ENCODE data around the gene UGGT2.
"Not testable (repeated sequence)": the region's sequence is repeated elsewhere in the genome, so short reads cannot be mapped to it uniquely, and the experiment has no call there.

UGGT2 gene

GRCh38 chr13:95834134-95834765 is 219.0 kb downstream of the UGGT2 start:
- H3K4me1 Mint-ChIP-seq, result no peaks in the 10 kb centered on the region
- no peak overlapping the region for H3K4me3 Mint-ChIP-seq
- H3K27me3 Mint-ChIP-seq, result peaks cover 17% of the 10 kb centered on the region
- no peak overlapping the region for H3K27ac Mint-ChIP-seq
- H3K36me3 Mint-ChIP-seq, result no peaks in the 10 kb centered on the region
- no peaks in the 10 kb centered on the region for H3K9me3 Mint-ChIP-seq

- H3K4me3 Mint-ChIP-seq, result no peak overlapping the region
- H3K9me3 Mint-ChIP-seq, result no peaks in the 10 kb centered on the region
- H3K27me3 Mint-ChIP-seq, result peaks cover 16% of the 10 kb centered on the region
Observed at GRCh38 chr13:95833719-95834118, 219.5 kb downstream of the UGGT2 start.

DNA sequence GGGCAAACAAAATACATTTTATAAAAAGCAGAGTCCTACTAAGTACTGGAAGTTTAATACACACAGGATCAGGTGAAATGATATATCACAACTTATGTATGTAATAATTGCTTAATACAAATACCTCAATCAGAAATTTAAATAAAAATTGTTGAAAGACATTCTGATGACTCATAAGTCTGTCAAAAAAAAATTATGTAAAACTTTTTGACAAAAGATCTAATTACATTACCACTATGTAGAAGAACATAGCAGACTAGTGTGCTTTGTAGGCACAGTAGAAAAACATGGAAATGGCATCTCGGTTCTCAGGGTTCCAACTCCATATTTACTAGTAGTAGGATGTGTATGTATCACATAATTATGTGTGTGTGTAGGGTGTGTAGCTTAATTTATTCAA is 220.1 kb downstream of the UGGT2 start:
- H3K4me3 Mint-ChIP-seq, result no peak overlapping the region
- no peak overlapping the region for H3K27ac Mint-ChIP-seq
- H3K4me1 Mint-ChIP-seq, result no peaks in the 10 kb centered on the region
- no peaks in the 10 kb centered on the region for H3K36me3 Mint-ChIP-seq
- H3K27me3 Mint-ChIP-seq, result peaks cover 17% of the 10 kb centered on the region
- H3K9me3 Mint-ChIP-seq, result no peaks in the 10 kb centered on the region

More at GRCh38 chr13:95833719-95834118, 219.5 kb downstream of the UGGT2 start:
- Mint-ChIP-seq H3K36me3 (no peaks in the 10 kb centered on the region), H3K4me1 (no peaks in the 10 kb centered on the region), H3K27ac (no peak overlapping the region)

- no peak overlapping the region for H3K4me3 Mint-ChIP-seq
Observed at GRCh38 chr13:95822303-95822702, 230.9 kb downstream of the UGGT2 start.

GRCh38 chr13:95814495-95814894 is 238.7 kb downstream of the UGGT2 start:
- Mint-ChIP-seq H3K27me3 (peaks cover 11% of the 10 kb centered on the region), H3K36me3 (peaks cover 2% of the 10 kb centered on the region), H3K9me3 (peaks cover 11% of the 10 kb centered on the region), H3K4me3 (no peak overlapping the region), H3K4me1 (no peaks in the 10 kb centered on the region), H3K27ac (no peak overlapping the region)

More at GRCh38 chr13:95822303-95822702, 230.9 kb downstream of the UGGT2 start:
- peaks cover 17% of the 10 kb centered on the region for H3K27me3 Mint-ChIP-seq
- H3K36me3 Mint-ChIP-seq, result no peaks in the 10 kb centered on the region
- no peaks in the 10 kb centered on the region for H3K9me3 Mint-ChIP-seq
- no peaks in the 10 kb centered on the region for H3K4me1 Mint-ChIP-seq
- H3K27ac Mint-ChIP-seq, result no peak overlapping the region

GRCh38 chr13:95813139-95813538 is 240.1 kb downstream of the UGGT2 start:
- Mint-ChIP-seq H3K4me1 (no peaks in the 10 kb centered on the region), H3K27ac (no peak overlapping the region), H3K36me3 (peaks cover 2% of the 10 kb centered on the region), H3K4me3 (no peak overlapping the region), H3K27me3 (peaks cover 19% of the 10 kb centered on the region), H3K9me3 (peaks cover 11% of the 10 kb centered on the region)

GRCh38 chr13:95809429-95809828 is 243.8 kb downstream of the UGGT2 start:
- Mint-ChIP-seq H3K36me3 (peaks cover 2% of the 10 kb centered on the region), H3K27me3 (peaks cover 23% of the 10 kb centered on the region), H3K9me3 (peaks cover 20% of the 10 kb centered on the region), H3K4me3 (no peak overlapping the region), H3K4me1 (no peaks in the 10 kb centered on the region), H3K27ac (no peak overlapping the region)

GRCh38 chr13:95805921-95806320 is 247.3 kb downstream of the UGGT2 start:
- no peaks in the 10 kb centered on the region for H3K36me3 Mint-ChIP-seq
- peaks cover 23% of the 10 kb centered on the region for H3K27me3 Mint-ChIP-seq
- peaks cover 13% of the 10 kb centered on the region for H3K9me3 Mint-ChIP-seq
- H3K27ac Mint-ChIP-seq, result no peak overlapping the region
- H3K4me3 Mint-ChIP-seq, result no peak overlapping the region
- H3K4me1 Mint-ChIP-seq, result no peaks in the 10 kb centered on the region

DNA sequence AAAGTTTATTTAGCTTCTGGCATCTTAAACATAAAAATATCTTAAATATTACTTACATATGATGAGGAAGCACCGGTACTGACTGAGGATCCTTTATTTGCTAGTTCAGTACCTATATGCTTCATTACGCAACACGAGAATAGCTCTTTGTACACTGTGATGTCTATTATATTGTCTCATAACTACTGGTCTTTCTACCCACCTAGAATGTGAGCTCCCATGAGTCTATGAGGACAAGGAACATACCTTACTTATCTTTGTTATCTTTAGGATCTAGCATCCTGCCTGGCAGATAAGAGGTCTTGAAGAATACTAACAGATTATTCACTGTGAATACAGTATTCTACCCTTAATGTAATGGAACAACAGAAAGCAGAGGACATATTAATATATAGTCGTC is 251.4 kb downstream of the UGGT2 start:
- H3K27ac Mint-ChIP-seq, result no peak overlapping the region
- no peaks in the 10 kb centered on the region for H3K36me3 Mint-ChIP-seq
- H3K4me3 Mint-ChIP-seq, result no peak overlapping the region
- H3K9me3 Mint-ChIP-seq, result peaks cover 13% of the 10 kb centered on the region
- peaks cover 13% of the 10 kb centered on the region for H3K27me3 Mint-ChIP-seq
- H3K4me1 Mint-ChIP-seq, result no peaks in the 10 kb centered on the region

DNA sequence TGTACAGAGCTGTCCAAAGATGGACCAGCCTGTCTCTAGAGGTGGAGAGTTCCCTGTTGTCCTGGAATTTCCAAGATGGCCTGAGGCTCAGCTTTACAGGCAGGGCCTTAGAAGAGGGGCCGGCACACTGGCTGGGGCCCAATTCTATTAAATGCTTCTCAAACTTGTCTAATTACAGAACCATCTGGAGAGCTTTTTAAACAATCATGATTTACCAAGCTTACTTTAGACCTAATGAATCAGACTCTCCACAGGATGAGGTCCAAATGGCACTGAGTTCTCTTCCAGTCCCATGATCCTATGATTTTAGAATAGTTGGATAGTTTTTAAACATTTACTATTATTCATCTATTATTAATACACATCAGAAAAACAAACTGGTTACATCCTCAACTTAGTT is 252.8 kb downstream of the UGGT2 start:
- Mint-ChIP-seq H3K9me3 (peaks cover 4% of the 10 kb centered on the region), H3K4me1 (no peaks in the 10 kb centered on the region), H3K27me3 (peaks cover 11% of the 10 kb centered on the region)

DNA sequence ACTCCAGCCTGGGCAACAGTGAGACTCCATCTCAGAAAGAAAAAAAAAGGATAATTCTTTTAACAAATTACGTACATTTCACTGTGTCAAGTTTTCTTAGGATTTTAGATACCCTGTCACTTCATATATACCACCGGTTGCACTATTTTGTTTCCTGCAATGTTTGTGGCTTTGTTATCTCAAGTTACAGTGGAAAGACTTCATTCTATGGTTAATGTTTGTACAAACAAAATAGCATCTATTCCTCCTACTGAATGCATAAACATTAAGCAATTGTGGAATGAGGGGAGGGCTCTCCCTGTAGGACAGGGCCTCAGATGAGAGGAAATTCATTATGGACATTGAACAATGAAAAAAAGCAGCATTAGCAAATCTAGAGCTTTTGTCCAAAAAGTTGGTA is 256.2 kb downstream of the UGGT2 start:
- Mint-ChIP-seq H3K27ac (no peak overlapping the region), H3K36me3 (peaks cover 11% of the 10 kb centered on the region), H3K27me3 (no peaks in the 10 kb centered on the region), H3K9me3 (no peaks in the 10 kb centered on the region), H3K4me3 (no peak overlapping the region), H3K4me1 (no peaks in the 10 kb centered on the region)

More for the DNA sequence above, 252.8 kb downstream of the UGGT2 start:
- no peak overlapping the region for H3K4me3 Mint-ChIP-seq
- H3K36me3 Mint-ChIP-seq, result no peaks in the 10 kb centered on the region
- H3K27ac Mint-ChIP-seq, result no peak overlapping the region

DNA sequence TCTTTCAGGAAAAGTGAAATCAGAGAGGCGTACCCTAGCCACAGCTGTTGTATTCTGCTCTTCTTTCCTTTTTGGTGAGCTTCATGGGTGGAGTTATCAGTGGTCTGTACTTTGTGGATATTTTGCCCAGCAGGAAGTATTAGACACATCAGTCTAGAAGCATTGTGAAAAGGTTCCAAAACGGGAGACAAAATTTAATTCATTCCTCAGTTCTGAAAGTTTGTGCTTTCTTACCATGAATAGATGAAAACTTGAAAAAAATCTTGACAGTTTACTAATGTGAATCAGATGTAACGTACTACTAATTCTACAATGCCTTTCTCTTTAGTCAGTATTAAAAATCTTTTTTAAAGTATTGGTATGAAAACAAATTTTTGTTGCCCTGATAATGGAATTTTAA is 259.4 kb downstream of the UGGT2 start:
- Mint-ChIP-seq H3K27me3 (no peaks in the 10 kb centered on the region), H3K27ac (no peak overlapping the region), H3K36me3 (peaks cover 24% of the 10 kb centered on the region), H3K9me3 (no peaks in the 10 kb centered on the region), H3K4me3 (no peak overlapping the region), H3K4me1 (no peaks in the 10 kb centered on the region)

DNA sequence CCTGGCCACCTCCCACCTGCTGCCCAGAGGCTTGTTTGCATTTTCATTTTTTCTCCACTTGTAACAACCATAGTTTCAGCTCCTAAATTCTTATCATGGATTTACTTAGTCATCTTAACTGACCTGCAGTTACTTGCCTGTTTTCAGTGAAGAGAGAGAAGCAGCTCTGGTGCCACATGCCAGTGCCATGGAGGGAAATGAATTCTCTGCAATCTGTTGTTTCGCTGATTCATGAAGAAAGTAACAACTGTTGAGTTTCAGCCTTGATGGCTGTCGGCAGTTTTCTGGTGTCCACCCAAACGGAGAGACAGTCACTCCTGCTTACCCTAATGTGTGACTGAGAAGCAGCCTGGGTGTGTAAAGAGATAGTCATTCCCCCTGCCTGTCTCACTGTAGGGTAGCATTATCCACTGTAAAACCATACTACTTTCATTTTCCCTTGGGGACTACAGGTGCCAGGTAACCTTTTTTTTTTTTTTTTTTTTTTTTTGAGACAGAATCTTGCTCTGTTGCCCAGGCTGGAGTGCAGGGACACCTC is 260.1 kb downstream of the UGGT2 start:
- H3K36me3 Mint-ChIP-seq, result peaks cover 31% of the 10 kb centered on the region
- no peaks in the 10 kb centered on the region for H3K4me1 Mint-ChIP-seq
- H3K4me3 Mint-ChIP-seq, result no peak overlapping the region
- no peaks in the 10 kb centered on the region for H3K9me3 Mint-ChIP-seq
- H3K27ac Mint-ChIP-seq, result no peak overlapping the region
- H3K27me3 Mint-ChIP-seq, result no peaks in the 10 kb centered on the region

DNA sequence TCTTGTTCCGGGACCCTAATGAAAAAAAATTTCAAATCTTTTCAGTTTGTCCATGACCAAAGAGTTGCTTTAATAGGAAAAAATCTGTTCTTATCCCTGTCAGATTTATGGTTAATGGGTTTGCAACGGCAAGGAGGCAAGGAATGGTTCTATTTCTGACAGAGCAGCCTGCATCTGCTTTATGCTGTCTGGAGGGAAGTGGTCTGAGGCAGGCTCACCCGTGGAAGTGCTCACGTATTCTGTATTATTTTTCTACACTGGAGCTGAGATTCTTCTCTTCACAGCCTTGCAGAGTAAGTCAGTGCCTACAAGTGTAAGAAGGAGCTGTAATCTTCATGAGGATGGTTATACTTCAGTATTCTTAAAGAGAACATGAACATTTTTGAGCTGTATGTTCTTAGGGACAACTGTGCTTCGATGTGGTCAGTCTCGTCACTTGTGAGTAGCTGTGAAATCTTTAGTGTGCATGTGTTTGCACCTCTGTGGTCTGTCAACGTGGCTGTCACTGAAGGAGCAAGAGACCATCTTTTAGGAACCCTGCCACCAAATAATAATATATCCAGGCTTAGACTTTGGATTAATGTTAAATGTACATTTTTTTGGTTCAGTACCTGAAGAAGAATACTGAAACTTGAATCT is 262.0 kb downstream of the UGGT2 start:
- Mint-ChIP-seq H3K27ac (no peak overlapping the region), H3K27me3 (no peaks in the 10 kb centered on the region), H3K9me3 (no peaks in the 10 kb centered on the region), H3K4me1 (no peaks in the 10 kb centered on the region), H3K36me3 (peaks cover 42% of the 10 kb centered on the region), H3K4me3 (no peak overlapping the region)

DNA sequence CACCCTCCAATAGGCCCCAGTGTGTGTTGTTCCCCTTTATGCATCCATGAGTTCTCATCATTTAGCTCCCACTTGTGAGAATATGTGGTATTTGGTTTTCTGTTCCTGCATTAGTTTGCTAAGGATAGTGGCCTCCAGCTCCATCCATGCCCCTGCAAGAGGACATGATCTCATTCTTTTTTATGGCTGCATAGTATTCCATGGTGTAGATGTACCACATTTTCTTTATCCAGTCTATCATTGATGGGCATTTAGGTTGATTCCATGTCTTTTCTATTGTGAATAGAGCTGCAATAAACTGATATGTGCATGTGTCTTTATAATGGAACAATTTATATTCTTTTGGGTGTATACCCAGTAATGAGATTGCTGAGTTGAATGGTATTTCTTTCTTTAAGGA is 263.9 kb downstream of the UGGT2 start:
- H3K9me3 Mint-ChIP-seq, H3K4me1 Mint-ChIP-seq, H3K27ac Mint-ChIP-seq, H3K27me3 Mint-ChIP-seq, H3K4me3 Mint-ChIP-seq: not testable (repeated sequence)
- H3K36me3 Mint-ChIP-seq, result peaks cover 46% of the 10 kb centered on the region

GRCh38 chr13:95788100-95788463 is 265.1 kb downstream of the UGGT2 start:
- Mint-ChIP-seq H3K4me3 (no peak overlapping the region), H3K9me3 (no peaks in the 10 kb centered on the region), H3K27ac (no peak overlapping the region), H3K36me3 (peaks cover 48% of the 10 kb centered on the region), H3K4me1 (no peaks in the 10 kb centered on the region), H3K27me3 (no peaks in the 10 kb centered on the region)
